Measurements from ENCODE around the gene ARHGAP42.

Gene ARHGAP42

DNA sequence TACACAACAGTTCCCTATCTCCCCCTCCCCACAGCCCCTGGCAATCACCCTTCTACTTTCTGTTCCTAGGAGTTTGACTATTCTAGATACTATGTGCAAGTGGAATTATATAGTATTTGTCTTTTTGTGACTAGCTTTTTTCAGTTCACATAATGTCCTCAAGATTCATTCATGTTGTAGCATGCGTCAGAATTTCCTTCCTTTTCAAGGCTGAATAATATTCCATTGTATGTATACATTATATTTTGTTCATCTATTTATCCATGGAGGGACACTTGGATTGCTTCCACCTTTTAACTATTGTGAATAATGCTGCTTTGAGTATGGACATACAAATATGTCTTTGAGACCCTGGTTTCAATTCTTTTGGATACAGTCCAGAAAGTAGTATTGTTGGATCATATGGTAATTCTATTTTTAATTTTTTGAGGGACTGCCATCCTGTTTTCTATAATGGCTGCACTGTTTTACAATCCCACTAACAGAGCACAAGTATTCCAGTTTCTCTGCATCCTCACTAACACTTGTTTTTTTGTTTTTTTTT is 128.8 kb downstream of the ARHGAP42 start:
- TF ChIP-seq BACH2 (CRISPR knock-in tag; IDR thresholded peaks at IDR 0.05; ENCODE audit: borderline replicate concordance) (no peak), RARB (CRISPR knock-in tag; IDR thresholded peaks at IDR 0.05) (no peak), ZNF565 (CRISPR knock-in tag; conservative IDR thresholded peaks at IDR 0.05; ENCODE audit: low read depth) (no peak), ISL1 (CRISPR knock-in tag; IDR thresholded peaks at IDR 0.05) (no peak), ZFP3 (CRISPR knock-in tag; IDR thresholded peaks at IDR 0.05) (no peak), ZFP30 (CRISPR knock-in tag; IDR thresholded peaks at IDR 0.05) (no peak), ARNTL (CRISPR knock-in tag; IDR thresholded peaks at IDR 0.05; ENCODE audit: borderline replicate concordance, low read depth) (no peak), ZC3H10 (CRISPR knock-in tag; IDR thresholded peaks at IDR 0.05) (no peak), CSDC2 (CRISPR knock-in tag; IDR thresholded peaks at IDR 0.05) (no peak), ZNF8 (CRISPR knock-in tag; IDR thresholded peaks at IDR 0.05) (no peak)
- TF ChIP-seq, protein P1, sequence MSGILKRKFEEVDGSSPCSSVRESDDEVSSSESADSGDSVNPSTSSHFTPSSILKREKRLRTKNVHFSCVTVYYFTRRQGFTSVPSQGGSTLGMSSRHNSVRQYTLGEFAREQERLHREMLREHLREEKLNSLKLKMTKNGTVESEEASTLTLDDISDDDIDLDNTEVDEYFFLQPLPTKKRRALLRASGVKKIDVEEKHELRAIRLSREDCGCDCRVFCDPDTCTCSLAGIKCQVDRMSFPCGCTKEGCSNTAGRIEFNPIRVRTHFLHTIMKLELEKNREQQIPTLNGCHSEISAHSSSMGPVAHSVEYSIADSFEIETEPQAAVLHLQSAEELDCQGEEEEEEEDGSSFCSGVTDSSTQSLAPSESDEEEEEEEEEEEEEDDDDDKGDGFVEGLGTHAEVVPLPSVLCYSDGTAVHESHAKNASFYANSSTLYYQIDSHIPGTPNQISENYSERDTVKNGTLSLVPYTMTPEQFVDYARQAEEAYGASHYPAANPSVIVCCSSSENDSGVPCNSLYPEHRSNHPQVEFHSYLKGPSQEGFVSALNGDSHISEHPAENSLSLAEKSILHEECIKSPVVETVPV (CRISPR knock-in tag; IDR thresholded peaks at IDR 0.05) = no peak
- no peak for ATAC-seq

GRCh38 chr11:100816823-100817222 is 129.7 kb downstream of the ARHGAP42 start:
- ATAC-seq = no peak
- TF ChIP-seq PPARA (CRISPR knock-in tag; IDR thresholded peaks at IDR 0.05; ENCODE audit: borderline replicate concordance) = no peak
- TF ChIP-seq, protein P2, sequence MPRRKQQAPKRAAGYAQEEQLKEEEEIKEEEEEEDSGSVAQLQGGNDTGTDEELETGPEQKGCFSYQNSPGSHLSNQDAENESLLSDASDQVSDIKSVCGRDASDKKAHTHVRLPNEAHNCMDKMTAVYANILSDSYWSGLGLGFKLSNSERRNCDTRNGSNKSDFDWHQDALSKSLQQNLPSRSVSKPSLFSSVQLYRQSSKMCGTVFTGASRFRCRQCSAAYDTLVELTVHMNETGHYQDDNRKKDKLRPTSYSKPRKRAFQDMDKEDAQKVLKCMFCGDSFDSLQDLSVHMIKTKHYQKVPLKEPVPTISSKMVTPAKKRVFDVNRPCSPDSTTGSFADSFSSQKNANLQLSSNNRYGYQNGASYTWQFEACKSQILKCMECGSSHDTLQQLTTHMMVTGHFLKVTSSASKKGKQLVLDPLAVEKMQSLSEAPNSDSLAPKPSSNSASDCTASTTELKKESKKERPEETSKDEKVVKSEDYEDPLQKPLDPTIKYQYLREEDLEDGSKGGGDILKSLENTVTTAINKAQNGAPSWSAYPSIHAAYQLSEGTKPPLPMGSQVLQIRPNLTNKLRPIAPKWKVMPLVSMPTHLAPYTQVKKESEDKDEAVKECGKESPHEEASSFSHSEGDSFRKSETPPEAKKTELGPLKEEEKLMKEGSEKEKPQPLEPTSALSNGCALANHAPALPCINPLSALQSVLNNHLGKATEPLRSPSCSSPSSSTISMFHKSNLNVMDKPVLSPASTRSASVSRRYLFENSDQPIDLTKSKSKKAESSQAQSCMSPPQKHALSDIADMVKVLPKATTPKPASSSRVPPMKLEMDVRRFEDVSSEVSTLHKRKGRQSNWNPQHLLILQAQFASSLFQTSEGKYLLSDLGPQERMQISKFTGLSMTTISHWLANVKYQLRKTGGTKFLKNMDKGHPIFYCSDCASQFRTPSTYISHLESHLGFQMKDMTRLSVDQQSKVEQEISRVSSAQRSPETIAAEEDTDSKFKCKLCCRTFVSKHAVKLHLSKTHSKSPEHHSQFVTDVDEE (CRISPR knock-in tag; IDR thresholded peaks at IDR 0.05) = no peak

DNA sequence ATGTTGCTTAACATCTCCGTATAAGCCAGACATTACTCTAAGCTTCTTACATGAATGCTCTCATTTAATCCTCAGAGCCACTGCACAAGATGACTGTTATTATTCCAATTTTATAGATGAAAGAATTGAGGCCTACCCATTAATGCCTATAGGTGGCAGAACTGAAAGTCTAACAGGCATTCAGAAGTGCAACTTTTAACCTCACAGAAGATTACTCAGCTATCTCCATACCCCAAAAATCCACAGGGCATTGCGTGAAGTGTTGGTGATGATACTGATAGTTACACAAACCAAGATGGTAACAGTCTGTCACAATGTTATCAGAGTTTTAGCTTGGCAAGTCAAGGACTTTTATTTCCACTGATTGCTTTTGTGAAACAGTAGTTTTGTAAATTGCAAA is 130.5 kb downstream of the ARHGAP42 start:
- ATAC-seq = no peak
- no peak for TF ChIP-seq ESRRG (CRISPR knock-in tag; IDR thresholded peaks at IDR 0.05)
- no peak for TF ChIP-seq TCF4 (CRISPR knock-in tag; IDR thresholded peaks at IDR 0.05; ENCODE audit: borderline replicate concordance)
- no peak for TF ChIP-seq CSDC2 (CRISPR knock-in tag; IDR thresholded peaks at IDR 0.05)
- no peak for TF ChIP-seq PPARA (CRISPR knock-in tag; IDR thresholded peaks at IDR 0.05; ENCODE audit: borderline replicate concordance)
- TF ChIP-seq OSR1 (CRISPR knock-in tag; IDR thresholded peaks at IDR 0.05) = no peak
- TF ChIP-seq ZC3H10 (CRISPR knock-in tag; IDR thresholded peaks at IDR 0.05) = no peak
- no peak for TF ChIP-seq ZNF565 (CRISPR knock-in tag; conservative IDR thresholded peaks at IDR 0.05; ENCODE audit: low read depth)
- TF ChIP-seq, protein P3, sequence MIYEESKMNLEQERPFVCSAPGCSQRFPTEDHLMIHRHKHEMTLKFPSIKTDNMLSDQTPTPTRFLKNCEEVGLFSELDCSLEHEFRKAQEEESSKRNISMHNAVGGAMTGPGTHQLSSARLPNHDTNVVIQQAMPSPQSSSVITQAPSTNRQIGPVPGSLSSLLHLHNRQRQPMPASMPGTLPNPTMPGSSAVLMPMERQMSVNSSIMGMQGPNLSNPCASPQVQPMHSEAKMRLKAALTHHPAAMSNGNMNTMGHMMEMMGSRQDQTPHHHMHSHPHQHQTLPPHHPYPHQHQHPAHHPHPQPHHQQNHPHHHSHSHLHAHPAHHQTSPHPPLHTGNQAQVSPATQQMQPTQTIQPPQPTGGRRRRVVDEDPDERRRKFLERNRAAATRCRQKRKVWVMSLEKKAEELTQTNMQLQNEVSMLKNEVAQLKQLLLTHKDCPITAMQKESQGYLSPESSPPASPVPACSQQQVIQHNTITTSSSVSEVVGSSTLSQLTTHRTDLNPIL (CRISPR knock-in tag; IDR thresholded peaks at IDR 0.05; ENCODE audit: low read depth) = no peak
- no peak for TF ChIP-seq POU6F1 (CRISPR knock-in tag; IDR thresholded peaks at IDR 0.05; ENCODE audit: borderline replicate concordance, low read depth)
- TF ChIP-seq TOX (CRISPR knock-in tag; IDR thresholded peaks at IDR 0.05; ENCODE audit: borderline replicate concordance) = no peak
- no peak for TF ChIP-seq ZFP3 (CRISPR knock-in tag; IDR thresholded peaks at IDR 0.05)
- no peak for TF ChIP-seq SNAI2 (CRISPR knock-in tag; IDR thresholded peaks at IDR 0.05)

GRCh38 chr11:100820621-100821020 is 133.5 kb downstream of the ARHGAP42 start:
- TF ChIP-seq RARB (CRISPR knock-in tag; IDR thresholded peaks at IDR 0.05) = no peak
- TF ChIP-seq PPARA (CRISPR knock-in tag; IDR thresholded peaks at IDR 0.05; ENCODE audit: borderline replicate concordance) = no peak
- TF ChIP-seq, protein P3 (CRISPR knock-in tag; IDR thresholded peaks at IDR 0.05; ENCODE audit: low read depth) = no peak
- no peak for TF ChIP-seq ESRRG (CRISPR knock-in tag; IDR thresholded peaks at IDR 0.05)
- TF ChIP-seq ZNF8 (CRISPR knock-in tag; IDR thresholded peaks at IDR 0.05) = no peak
- no peak for TF ChIP-seq BACH2 (CRISPR knock-in tag; IDR thresholded peaks at IDR 0.05; ENCODE audit: borderline replicate concordance)
- no peak for TF ChIP-seq POU6F1 (CRISPR knock-in tag; IDR thresholded peaks at IDR 0.05; ENCODE audit: borderline replicate concordance, low read depth)
- no peak for TF ChIP-seq TOX (CRISPR knock-in tag; IDR thresholded peaks at IDR 0.05; ENCODE audit: borderline replicate concordance)
- TF ChIP-seq ARNTL (CRISPR knock-in tag; IDR thresholded peaks at IDR 0.05; ENCODE audit: borderline replicate concordance, low read depth) = no peak

More at GRCh38 chr11:100820621-100821020, 133.5 kb downstream of the ARHGAP42 start:
- ATAC-seq = no peak
